Stimulated activated CD4-positive, alpha-beta T cell treated with anti-CD3 and anti-CD28 coated beads, Interleukin-12 subunit alpha, Interleukin-12 subunit beta, amount 100 ng/mL, for 4 hours (primary cell): ENCODE results near the gene CFAP221.
"Not testable (repeated sequence)": the region's sequence is repeated elsewhere in the genome, so short reads cannot be mapped to it uniquely, and the experiment has no call there.

ENCODE experiments used
- DNase-seq: peaks from one replicate; pipeline ENCODE4 v3.0.0-alpha.2; 2020

Gene CFAP221

GRCh38 chr2:119591523-119591922 lies 47.3 kb downstream of the CFAP221 start:
- DNase-seq, result no peak

GRCh38 chr2:119592436-119592835 lies 48.2 kb downstream of the CFAP221 start:
- no peak for DNase-seq

- DNase-seq, result no peak
These were observed 52.4 kb downstream of the CFAP221 start for GRCh38 chr2:119596638-119597037.

GRCh38 chr2:119598596-119599263 lies 54.5 kb downstream of the CFAP221 start:
- DNase-seq, result no peak

GRCh38 chr2:119599384-119599783 lies 55.1 kb downstream of the CFAP221 start:
- no peak for DNase-seq

GRCh38 chr2:119605096-119605495 lies 60.8 kb downstream of the CFAP221 start:
- no peak for DNase-seq

- DNase-seq, result no peak
These were observed 62.4 kb downstream of the CFAP221 start for GRCh38 chr2:119606674-119607073.

GRCh38 chr2:119608553-119608952 lies 64.3 kb downstream of the CFAP221 start:
- no peak for DNase-seq

GRCh38 chr2:119609337-119609736 lies 65.1 kb downstream of the CFAP221 start:
- no peak for DNase-seq

GRCh38 chr2:119614140-119614539 lies 69.9 kb downstream of the CFAP221 start:
- not testable (repeated sequence) for DNase-seq

- DNase-seq, result no peak
These were observed 72.2 kb downstream of the CFAP221 start for GRCh38 chr2:119616421-119616820.

- no peak for DNase-seq
These were observed 73.2 kb downstream of the CFAP221 start for GRCh38 chr2:119617455-119617854.

GRCh38 chr2:119618725-119619124 lies 74.5 kb downstream of the CFAP221 start:
- DNase-seq, result not testable (repeated sequence)

- no peak for DNase-seq
These were observed 81.0 kb downstream of the CFAP221 start for GRCh38 chr2:119625226-119625625.

GRCh38 chr2:119629323-119629825 lies 85.1 kb downstream of the CFAP221 start:
- no peak for DNase-seq

GRCh38 chr2:119630121-119630520 lies 85.9 kb downstream of the CFAP221 start:
- DNase-seq, result no peak

GRCh38 chr2:119637371-119637770 lies 93.1 kb downstream of the CFAP221 start:
- DNase-seq, result no peak

- no peak for DNase-seq
These were observed 94.0 kb downstream of the CFAP221 start for GRCh38 chr2:119638246-119638645.

- DNase-seq, result no peak
These were observed 94.7 kb downstream of the CFAP221 start for GRCh38 chr2:119638685-119639554.

GRCh38 chr2:119641562-119642258 lies 97.5 kb downstream of the CFAP221 start:
- DNase-seq, result peak; percentile 67

- DNase-seq, result no peak
These were observed 99.9 kb downstream of the CFAP221 start for GRCh38 chr2:119644186-119644585.

GRCh38 chr2:119645173-119645855 lies 101.1 kb downstream of the CFAP221 start:
- no peak for DNase-seq

- no peak for DNase-seq
These were observed 101.9 kb downstream of the CFAP221 start for GRCh38 chr2:119646149-119646548.
